NCI-H2196 (cell line): Measurements from ENCODE around the gene FCN2.

Experiments
- DNase-seq: peaks from one replicate; lab custom pipeline; 2025; ENCODE audit not compliant: unreplicated experiment; lab: John Stamatoyannopoulos, UW

The FCN2 gene

DNA sequence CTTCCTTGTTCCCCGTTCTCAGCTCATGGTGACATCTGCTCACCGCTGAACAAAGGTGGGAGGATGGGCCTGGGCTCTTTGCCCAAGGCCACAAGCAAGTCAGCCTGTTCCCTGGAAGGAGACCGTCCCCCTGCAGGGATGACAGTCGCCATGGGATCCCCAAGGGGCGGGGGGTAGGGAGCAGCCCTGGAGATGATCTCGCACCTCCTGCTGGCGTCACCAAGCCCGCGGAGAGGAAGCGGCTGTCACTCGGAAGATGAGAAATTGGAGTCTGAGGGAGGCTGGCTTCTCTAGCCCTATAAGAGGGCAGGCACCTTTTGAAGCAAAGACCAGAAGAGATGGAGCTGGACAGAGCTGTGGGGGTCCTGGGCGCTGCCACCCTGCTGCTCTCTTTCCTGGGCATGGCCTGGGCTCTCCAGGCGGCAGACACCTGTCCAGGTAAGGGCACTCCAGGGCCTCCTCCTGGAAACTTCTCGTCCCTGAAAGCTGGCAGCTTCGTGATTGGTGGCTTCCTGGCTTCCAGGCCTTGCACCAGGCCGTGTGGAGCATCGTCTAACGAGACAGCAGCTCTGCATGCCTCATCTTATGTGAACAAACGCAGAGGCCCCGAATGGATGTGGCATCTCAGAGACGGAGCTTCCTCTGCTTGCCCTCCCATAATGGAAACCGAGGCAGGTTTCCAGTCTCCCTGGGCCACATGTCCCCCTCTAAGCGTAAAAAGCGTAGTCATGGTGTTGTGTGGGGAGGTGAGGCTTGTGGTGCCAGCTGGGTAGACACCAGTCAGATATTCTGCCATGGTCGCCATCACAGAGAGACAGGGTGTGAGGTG, at the start of gene FCN2:
Gene FCN2 (plus strand): TSS at position 327 of the 829 bp plus-strand sequence. CDS start 12 bp downstream, at position 339.
- DNase-seq: no peak

DNA sequence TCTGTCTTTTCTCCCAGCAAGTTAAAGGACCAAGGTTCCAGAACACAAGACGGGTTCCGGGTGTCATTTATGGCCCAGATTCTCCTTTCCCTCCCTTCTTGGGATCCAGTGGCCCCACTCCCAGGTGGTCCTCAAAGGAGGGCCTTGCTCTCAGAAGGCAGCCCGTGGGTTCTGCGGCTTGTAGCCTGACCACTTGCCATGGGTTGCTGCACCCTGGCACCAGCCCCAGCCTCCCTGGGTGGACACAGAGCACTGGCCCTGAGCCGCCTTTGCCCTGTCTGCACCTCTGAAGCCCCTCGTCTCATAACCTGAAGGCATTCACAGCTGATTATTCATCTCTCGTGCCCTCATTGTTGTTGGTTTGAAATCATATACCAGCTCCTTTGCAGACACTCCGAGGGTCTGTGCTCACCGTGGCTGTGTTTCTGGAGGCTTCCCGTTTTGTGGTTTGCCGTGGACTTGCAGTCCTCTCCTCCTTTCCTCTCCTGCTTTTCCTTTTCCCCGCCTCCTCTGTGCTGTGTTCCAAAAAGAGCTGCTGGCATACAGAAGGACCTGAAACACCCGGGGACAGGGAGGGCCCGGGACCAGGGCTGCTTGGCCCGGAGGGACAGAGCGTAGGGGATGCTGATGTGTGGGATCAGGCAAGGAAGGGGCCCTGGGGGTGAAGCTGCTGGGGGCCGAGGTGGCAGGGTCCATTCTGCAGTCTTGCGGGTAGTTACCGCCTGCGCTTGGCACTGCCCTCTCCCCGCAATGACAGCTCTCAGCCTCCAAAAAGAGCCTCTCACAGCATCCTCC, 49.5 kb upstream of the FCN2 start:
- no peak for DNase-seq

DNA sequence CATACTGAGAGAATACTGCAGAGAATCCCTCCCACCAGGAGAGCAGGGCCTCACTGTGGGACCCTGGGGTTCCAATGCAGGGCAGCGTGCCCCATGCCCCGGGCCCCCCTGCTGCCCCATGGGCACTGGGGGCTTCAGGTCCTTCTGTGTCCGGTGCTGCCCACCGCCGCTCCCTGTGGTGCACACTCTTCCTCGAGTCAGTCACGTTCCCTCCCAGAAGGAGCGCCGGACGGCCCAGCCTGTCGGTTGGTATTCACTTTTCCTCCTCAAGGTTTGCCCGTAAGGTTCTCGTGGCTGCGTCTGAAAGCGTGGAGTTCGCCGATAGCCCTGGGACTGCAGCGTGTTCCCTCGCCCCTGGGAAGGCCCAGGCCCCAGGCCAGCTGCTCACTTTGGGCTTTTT, 48.1 kb upstream of the FCN2 start:
- DNase-seq: no peak

GRCh38 chr9:134833294-134833880, 47.2 kb upstream of the FCN2 start:
- DNase-seq: no peak

- DNase-seq: no peak
Observed at GRCh38 chr9:134834217-134834956, 46.2 kb upstream of the FCN2 start.

DNA sequence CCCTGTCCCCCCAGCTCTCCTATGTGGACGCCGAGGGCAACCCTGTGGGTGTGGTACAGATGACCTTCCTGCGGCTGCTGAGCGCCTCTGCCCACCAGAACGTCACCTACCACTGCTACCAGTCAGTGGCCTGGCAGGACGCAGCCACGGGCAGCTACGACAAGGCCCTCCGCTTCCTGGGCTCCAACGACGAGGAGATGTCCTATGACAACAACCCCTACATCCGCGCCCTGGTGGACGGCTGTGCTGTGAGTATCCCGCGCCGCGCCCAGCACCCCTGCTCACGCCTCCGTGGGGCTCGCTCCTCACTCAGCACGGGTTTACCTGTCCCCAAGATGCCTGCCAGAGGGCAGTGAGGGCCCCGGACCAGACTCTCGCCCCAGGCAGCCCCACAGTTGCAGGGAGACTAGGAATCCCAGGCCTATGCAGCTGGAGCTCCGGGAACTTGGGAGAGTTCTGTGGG, 45.6 kb upstream of the FCN2 start:
- DNase-seq: no peak

GRCh38 chr9:134835448-134835847, 45.2 kb upstream of the FCN2 start:
- DNase-seq: no peak

GRCh38 chr9:134835987-134836386, 44.6 kb upstream of the FCN2 start:
- no peak for DNase-seq

DNA sequence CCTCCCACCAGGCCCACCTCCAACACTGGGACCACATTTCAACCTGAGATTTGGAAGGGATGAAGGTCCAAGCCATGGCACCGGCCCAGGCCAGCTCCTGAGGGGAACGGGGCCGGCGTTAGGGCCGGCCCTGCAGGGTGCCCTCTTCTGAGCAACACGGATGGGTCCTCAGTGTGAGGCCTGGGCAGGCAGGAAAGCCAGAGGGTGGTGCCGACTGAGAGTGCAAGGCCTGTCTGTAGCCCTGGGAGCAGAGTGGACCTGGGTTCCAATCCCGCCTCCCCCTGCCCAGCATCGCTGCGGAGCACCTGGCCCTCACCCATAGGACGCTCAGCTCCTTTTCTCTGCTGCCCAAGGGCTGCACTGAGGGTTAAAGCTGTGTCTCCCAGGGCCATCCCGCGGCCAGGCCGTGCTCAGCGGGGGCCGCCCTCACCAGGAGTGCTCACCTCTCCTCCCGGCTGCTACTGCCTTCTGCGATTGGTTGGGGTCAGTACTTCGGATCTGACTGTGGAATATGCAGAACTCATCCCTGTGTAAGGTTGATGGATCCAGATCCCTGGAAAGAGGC, 44.1 kb upstream of the FCN2 start:
- no peak for DNase-seq

DNA sequence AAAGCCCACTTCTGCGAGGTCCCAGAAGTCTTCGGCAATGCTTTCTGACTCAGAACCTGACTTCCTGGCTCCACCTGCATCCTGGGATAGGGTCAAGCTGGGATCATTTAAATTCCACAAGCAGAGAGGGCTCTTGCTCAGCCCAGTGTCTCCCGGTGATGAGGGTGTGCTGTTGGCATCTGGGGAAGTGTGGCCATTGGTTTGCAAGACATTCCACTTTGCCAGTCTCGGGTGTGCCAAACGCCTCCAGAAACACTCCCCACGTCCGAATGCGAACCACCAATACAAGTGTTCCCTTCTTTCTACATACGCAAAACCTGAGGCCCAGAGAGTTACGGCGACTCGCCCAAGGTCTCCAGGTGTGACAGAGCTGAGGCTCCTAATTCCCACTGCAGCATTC, 43.1 kb upstream of the FCN2 start:
- DNase-seq: no peak

- DNase-seq: no peak
Observed at GRCh38 chr9:134838651-134839454, 41.8 kb upstream of the FCN2 start.

- DNase-seq: no peak
Observed at GRCh38 chr9:134839455-134840125, 41.0 kb upstream of the FCN2 start.

DNA sequence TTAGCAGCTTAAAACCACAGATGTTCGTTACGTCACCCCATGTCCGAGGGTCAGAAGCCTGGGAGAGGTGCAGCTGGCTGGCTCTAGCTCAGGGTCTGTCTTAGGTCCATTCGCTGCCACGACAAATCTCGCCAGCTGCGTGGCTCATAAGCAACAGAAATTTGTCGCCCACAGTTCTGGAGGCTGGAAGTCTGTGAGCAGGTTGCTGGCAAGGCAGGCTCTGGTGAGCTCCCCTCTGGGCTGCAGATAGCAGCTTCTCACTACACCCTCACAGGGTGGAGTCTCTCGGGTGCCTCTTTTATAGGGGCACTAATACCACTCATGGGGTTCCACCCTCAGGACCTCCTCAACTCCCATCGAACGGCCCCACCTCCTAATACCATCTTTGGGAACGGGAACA, 40.1 kb upstream of the FCN2 start:
- no peak for DNase-seq

- DNase-seq: no peak
Observed at GRCh38 chr9:134841180-134841904, 39.3 kb upstream of the FCN2 start.

DNA sequence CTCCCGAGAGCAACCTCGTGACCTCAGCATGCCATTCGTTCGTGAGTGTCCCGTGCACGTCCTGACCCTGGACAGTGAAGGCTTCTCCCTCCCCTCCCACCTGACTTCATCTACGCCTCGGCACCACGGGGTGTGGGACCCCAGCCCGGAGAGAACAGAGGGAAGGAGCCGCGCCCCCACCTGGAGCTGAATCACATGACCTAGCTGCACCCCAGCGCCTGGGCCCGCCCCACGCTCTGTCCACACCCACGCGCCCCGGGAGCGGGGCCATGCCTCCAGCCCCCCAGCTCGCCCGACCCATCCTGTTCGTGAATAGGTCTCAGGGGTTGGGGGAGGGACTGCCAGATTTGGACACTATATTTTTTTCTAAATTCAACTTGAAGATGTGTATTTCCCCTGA, 38.3 kb upstream of the FCN2 start:
- DNase-seq: no peak

DNA sequence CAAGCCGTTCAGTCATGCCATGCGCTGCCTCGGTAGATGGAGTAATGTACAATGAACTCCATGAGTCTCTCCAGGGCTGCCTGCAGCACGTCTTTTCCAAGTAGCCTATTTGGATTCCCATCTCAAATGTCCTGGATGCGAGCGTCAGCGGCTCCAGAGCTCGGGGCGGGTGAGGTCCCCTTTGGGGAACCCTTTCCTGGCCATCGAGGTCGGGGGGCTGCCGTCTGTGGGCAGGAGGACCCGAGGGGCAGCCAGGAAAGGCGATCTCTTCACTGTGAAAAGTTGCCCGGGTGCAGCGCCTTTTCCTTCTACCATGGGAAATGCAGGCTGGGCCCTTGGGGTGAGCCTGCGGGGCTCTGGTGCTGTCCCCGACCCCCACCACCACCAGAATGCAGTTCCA, 36.9 kb upstream of the FCN2 start:
- no peak for DNase-seq

DNA sequence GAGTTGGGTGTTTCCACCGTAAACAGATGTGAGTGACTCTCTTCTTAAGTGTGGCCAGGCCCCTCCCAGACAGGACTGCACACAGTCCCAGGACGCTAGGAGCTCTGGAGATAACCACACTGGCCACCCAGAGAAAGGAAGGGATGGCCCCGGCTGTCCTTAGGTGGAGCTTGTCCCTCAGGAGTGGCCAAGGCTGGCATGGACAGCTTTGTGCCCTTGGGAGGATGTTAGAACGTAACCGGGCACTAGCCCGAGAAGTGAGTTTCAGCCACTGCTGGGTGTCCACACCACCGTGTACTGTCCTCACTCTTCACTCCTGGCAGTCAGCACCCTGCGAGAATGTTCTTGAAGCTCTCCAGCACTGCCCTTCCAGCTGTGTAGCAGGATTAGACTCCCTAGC, 35.8 kb upstream of the FCN2 start:
- DNase-seq: no peak

GRCh38 chr9:134846187-134846586, 34.4 kb upstream of the FCN2 start:
- DNase-seq: no peak

DNA sequence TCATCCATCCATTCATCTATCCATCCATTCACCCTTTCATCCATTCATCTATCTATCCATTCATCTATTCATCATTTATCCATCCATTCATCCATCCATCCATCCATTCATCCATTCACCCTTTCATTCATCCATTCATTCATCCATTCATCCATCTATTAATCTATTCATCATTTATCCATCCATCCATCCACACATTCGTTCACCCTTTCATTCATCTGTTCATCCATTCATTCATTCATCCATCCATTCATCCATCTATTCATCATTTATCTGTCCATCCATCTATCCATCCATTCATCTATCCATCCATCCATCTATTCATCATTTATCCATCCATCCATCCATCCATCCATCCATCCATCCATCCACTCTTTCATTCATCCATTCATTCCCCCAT, 33.9 kb upstream of the FCN2 start:
- DNase-seq: no peak
